Measurements from ENCODE around the gene TTC24.

DNA sequence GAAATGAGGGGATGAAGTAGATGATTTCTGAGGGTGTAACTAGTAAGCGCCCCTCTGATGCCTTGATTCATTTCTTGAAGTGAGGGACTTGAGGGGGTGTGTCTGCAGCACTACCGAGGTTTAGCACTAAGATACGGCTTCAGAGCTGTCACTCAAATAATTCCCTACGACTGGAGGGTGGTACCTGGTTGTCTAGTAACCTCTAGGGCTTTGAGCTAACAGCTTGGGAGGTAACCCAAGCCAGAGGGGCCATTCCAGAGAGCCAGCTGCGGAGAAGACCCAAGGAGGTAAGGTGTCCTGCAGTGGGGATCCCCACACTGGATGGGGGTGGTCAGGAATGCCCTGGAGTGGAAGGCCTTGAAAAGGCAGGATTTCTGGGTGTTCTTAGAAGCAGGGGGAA is at the start of gene TTC24:
- no peak for TF ChIP-seq FOXA1 (IDR thresholded peaks at IDR 0.05)
- no peak for TF ChIP-seq FOXK2 (IDR thresholded peaks at IDR 0.05)
- TF ChIP-seq ELF4 (IDR thresholded peaks at IDR 0.05) = no peak
- TF ChIP-seq SP1 (IDR thresholded peaks at IDR 0.05) = no peak
- TF ChIP-seq SUZ12 (IDR thresholded peaks at IDR 0.05) = no peak
- TF ChIP-seq HDGF (IDR thresholded peaks at IDR 0.05; ENCODE audit: borderline replicate concordance) = no peak
- TF ChIP-seq NFRKB (IDR thresholded peaks at IDR 0.05) = no peak
- TF ChIP-seq FOXM1 (IDR thresholded peaks at IDR 0.05; ENCODE audit: borderline replicate concordance) = no peak
- TF ChIP-seq ZNF384 (IDR thresholded peaks at IDR 0.05) = no peak
- TF ChIP-seq TARDBP (IDR thresholded peaks at IDR 0.05) = no peak
- no peak for TF ChIP-seq LEF1 (IDR thresholded peaks at IDR 0.05; ENCODE audit: borderline replicate concordance)

Measured in HEK293T (cell line).